ENCODE data around the gene CCDC171.

DNA sequence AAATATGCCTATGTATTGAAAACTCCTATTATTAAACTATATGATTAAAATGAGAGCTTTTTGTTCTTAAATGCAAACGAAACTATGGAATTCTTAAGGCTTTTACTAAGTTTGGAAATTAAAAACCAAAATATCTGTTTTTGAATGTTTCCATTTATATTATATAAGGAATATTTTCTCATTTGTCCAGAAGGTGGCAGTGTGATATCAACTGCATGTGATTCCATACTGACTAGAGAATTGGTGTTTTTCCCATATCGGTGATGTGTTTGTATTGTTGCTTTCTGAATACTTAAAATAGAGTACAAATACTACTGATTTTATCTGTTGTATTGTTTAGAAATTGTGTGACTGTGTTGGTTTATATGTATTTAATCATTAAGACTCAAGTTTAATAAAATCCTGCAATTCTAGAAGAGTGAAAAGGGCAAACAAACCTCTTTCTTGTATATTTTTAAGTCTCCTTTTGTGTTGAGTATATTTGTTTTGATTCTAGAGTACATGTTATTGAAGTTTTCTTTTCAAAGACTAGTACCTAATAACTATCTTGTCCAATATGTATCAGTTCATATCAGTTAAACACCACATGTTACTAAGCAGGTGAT, 320.8 kb downstream of the CCDC171 start:
- TF ChIP-seq, protein P1, sequence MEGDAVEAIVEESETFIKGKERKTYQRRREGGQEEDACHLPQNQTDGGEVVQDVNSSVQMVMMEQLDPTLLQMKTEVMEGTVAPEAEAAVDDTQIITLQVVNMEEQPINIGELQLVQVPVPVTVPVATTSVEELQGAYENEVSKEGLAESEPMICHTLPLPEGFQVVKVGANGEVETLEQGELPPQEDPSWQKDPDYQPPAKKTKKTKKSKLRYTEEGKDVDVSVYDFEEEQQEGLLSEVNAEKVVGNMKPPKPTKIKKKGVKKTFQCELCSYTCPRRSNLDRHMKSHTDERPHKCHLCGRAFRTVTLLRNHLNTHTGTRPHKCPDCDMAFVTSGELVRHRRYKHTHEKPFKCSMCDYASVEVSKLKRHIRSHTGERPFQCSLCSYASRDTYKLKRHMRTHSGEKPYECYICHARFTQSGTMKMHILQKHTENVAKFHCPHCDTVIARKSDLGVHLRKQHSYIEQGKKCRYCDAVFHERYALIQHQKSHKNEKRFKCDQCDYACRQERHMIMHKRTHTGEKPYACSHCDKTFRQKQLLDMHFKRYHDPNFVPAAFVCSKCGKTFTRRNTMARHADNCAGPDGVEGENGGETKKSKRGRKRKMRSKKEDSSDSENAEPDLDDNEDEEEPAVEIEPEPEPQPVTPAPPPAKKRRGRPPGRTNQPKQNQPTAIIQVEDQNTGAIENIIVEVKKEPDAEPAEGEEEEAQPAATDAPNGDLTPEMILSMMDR (IDR thresholded peaks at IDR 0.05; ENCODE audit: poor library complexity): peak; percentile 78
- TF ChIP-seq EZH2 (IDR thresholded peaks at IDR 0.05; ENCODE audit: borderline replicate concordance) (no peak), EZH2phosphoT487 (IDR thresholded peaks at IDR 0.05; ENCODE audit: low read depth, severe bottlenecking, unreplicated experiment) (no peak)

Data from hepatocyte (in vitro differentiated cells).